NCI-H460 (cell line): ENCODE results near the gene UBL3. TPM values are rescaled to one million over a fixed set of nuclear protein-coding genes. Genes with fewer than 3 reads are reported as not detected.

Experiments
- small RNA-seq, 2 experiments: library from RNA; depleted of rRNA; stranded (forward); fragments of <200 nt; gene quantifications; one replicate each; pipeline ENCODE3, GENCODE V24; 2014
- total RNA-seq: library from RNA; depleted of rRNA; stranded (reverse); fragments of >200 nt; shearing (Covaris generic); gene quantifications from 2 replicates; pipeline ENCODE4 v1.2.3, GENCODE V29; 2014

Gene UBL3
- total RNA-seq, 1 experiment from 2014 or later = 11.8 TPM

Small RNAs within 50 kb of the gene (small RNA-seq; reads per million reads assigned to genes)
- gene RF00017 (0 reads per million in 2 experiments), gene TIMM8BP1 (0 reads per million in 2 experiments)
